HG02840 (cell line): ENCODE measurements around the gene BTN1A1.
"Not testable (repeated sequence)": the region's sequence is repeated elsewhere in the genome, so short reads cannot be mapped to it uniquely, and the experiment has no call there.

Experiments used
- ATAC-seq: cut with Tn5 transposase; IDR thresholded peaks from one replicate; pipeline ENCODE4 v1.9.1; 2021; ENCODE audit warnings: mild to moderate bottlenecking, moderate library complexity, moderate number of reproducible peaks; ENCODE audit not compliant: unreplicated experiment, low FRiP score

BTN1A1 gene

DNA sequence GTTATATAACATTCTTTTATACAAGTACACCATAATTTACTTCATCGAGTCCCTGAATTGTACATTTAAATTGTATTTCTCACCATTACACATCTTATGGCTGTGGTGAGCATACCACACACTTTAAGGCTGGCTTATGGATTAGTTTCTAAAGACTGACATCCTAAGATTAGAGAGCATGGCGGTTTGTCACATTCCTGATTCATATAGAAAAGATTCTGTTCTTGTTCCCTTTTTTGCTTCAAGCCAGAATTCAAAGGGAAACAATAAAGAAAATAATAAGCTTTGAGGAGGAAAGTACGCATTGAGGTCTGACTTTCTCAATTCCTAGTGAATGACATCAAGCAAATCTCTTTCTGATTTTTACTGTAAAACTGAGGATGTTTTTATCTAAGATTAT is 2.5 kb downstream of the BTN1A1 start:
- no peak for ATAC-seq

DNA sequence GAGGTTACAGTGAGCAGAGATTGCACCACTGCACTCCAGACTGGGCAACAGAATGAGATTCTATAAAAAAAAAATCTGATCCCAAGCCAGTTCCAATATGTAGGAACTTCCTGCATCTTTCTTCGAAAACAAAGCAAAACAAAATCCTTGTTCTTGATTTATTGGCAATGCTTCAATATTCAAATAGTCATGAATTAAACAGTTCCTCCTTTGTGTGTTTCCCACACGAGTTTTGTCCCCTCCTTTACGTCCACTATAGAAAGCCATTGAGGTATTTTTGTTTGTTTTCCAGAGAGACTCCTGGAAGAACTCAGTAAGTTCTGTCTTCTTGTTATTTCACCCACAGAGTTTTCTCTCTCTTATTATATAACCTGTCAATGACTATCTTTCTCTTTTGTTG is 7.6 kb downstream of the BTN1A1 start:
- ATAC-seq: no peak

DNA sequence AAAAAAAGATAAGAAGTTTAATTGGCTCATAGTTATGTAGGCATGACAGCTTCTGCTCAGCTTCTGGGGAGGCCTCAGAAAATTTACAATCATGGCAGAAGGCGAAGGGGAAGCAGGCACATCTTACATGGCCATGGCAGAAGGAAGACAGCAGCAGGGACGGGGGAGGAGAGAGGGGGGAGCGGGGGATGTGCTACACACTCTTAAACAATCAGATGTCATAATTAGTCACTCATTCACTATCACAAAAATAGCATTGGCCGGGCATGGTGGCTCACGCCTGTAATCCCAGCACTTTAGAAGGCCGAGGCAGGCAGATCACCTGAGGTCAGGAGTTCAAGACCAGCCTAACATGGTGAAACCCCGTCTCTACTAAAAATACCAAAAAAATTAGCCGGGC is 10.9 kb downstream of the BTN1A1 start:
- ATAC-seq: not testable (repeated sequence)

DNA sequence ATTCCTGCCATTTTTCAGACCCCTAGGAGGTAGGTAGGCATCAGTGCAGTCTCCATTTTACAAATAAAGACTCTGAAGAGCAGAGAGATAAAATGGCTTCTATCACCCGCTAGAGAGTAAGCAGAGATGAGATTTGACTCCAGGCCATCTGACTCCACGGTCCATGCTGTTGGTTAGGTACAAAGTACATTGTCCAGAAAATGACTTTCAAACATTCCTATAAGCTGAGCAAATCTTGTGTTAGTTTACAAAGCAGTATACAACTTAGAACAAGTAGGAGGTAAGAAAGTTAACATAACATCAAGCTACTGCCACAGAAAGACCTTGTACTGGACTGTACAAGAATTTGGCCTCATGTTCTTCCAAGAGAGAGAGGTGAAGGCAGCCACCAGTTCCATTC is 14.9 kb downstream of the BTN1A1 start:
- ATAC-seq: no peak

DNA sequence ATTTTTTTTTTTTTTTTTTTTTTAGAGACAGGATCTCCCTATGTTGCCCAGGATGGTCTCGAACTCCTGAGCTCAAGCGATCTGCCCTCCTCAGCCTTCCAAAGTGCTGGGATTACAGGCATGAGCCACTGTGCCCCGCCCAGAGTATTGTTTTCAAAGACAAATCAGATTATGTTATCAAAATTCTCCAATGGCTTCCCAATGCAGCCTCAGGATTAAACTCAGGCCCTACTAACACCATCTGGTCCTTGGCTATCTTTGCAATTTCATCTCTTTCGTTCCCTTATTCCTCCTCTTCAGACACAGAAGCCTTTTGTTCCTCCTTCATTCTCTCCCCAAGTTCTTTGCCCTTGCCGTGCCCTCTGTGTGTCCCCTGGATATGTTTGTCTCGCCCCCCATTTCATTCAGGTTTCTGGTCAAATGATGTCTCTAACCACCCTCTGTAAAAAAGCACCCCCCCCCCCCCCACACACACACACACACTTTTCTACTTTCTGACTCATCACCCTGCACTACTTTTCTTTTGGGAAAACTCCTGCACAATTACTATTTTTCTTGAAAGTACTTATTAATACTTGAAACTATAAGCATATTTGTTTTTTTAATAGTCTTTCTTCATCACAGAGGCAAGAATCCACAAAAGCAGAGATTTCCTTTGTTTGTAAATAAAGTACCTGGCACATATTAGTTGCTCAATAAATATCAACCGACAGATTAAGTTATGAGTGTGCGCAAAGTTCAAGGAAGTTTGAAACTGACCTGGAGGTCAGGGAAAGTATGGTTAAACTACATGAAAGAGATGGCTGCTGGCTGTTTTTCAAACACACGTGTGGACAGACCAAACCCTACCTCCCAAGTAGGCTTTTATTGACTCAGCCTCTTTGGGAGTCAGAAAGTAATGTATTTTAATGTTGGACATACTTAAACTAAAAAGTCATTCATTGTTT is 16.7 kb downstream of the BTN1A1 start:
- no peak for ATAC-seq

DNA sequence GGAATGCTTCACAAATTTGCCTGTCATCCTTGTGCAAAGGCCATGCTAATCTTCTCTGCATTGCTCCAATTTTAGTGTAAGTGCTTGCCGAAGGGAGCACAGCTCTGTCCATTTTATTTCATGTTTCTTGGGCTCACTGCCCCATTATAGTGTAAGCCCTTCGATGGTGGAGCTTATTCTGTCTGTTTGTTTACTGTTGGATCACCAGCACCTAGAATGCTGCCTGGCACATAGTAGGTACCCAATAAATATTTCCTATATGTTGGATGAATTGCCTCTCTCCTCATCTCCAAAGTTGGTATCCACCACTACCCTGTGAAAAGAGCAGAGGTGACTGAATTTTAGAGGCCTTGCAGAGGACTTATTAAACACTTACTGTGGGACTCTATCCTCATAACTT is 19.3 kb downstream of the BTN1A1 start:
- no peak for ATAC-seq

DNA sequence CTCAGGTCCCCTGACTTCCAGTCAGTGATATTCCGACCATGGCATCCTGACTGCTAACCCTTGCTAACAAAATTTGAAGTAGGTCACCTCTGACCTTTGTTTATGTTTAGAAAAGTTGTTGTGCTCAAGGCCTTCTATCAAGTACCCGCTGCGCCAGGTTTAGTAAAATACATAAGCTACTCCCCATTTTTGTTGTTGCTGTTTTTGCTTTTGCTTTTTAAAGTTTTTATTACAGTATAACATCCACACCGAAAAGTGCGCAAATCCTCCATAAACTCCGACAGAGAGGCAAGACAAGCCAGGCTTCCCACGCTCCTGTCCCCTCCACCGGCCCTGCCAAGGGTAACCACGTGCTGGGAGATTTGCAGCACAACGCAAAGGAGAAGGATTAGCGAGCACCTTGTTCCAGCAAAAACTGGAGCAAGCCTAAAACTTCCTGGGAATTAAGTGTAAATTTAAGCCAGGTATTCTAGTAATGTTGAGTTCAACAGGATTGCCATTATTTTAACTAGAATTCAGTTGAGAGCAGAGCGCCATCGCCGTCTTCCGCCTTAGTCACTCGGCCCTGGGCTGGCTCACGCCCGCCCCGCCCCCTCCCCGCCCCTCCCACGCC is 20.2 kb downstream of the BTN1A1 start:
- ATAC-seq: peak; percentile 30

DNA sequence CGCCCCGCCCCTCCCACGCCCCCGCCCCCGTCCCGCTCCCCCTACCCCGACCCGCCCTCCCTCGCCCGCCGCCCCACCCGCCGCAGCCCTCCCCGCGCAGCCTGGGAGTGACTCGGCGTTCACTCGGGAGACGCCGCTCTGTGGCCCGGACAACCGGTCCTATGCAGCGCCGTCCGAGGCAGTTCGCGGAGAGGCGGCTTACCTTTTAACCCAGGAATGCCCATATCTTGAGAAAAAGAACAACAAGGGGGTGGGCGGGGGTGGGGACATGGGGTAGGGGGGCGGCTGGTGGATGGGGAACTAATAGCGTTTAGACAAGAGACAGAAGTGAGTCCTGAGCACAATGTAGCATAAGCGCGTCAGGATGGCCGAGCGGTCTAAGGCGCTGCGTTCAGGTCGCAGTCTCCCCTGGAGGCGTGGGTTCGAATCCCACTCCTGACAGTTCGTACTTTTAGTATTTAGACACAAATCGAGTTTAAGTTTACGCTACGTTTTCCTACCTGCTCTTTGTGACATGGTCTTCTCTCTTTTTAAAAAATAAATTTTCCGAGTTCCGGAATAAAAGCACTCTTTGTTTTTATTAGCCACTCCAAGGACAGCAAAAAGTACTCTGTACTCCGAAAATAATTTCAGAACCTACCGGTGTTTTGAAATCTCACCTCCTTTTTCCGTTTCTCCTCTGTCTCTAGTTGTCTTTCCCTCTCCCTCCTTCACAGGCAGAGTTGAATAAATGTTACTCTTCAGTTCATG is 20.9 kb downstream of the BTN1A1 start:
- ATAC-seq: peak; percentile 47

DNA sequence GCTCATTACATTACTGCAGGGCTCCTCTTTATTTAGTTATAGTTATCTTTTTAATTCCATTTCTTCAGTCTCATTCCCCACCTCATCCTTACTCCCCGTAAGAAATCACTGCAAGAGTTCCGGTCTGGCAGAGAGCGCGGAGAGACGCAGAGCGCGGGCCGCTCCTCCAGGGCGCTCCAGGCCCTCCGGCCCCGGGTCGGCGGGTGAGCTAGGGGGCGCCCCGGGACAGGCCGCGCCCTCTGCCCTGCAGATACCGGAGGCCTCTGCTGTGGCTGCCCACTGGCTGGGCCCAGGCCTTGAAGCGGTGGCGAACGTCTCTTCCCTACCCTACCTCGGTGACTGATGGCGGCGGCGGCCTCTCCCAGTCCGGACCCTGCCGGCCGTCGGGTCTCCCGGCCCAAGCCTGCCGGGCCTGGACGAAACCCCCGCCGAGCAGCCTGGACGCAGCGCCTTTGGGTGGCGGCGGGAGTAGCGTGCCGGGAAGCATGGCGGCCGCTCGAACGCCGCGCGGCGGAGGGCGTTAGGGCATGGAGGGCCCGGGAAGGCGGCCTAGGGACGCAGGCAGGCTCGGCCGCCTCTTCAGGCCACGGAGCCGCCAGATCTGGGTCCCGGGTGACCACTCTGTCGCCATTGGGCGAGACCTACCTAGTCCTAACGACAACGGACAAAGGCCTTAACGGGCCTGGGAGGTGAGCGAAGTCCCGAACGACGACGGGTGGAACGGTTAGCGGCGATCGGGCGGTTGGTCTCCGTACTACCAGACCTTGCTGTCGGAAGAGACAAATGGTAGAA is 21.7 kb downstream of the BTN1A1 start:
- ATAC-seq: peak; percentile 60

DNA sequence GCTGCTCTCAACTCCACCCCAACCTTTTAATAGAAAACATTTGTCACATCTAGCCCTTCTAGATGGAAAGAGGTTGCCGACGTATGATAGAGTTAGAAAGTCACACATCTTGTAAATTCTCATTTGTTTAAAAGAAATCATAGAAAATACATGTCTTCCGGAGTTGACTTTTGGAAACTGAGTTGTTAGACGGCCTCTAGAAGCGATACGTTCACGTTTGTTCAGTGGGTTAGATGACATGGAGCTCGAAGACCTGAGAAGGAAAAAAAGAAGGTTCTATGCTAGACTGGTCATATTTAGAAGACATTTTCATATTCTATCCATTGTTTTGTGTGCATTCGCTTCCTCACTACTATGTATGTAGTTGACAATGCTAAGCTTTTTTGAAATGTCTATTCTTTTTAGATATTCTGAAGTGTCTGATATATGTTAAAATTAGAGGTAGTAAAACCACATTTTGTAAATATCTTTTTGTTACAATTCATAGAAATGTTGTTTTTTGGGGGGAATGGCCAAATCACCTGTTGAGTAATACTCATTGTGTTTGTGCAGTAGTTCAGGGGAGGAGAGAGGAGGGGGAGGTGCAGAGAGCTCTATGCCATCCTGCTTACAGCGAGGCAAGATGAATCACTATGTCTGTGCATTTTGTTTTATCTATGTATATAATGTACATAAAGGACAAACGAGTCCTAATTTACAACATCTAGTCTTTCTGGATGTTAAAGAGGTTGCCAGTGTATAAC is 22.6 kb downstream of the BTN1A1 start:
- not testable (repeated sequence) for ATAC-seq

DNA sequence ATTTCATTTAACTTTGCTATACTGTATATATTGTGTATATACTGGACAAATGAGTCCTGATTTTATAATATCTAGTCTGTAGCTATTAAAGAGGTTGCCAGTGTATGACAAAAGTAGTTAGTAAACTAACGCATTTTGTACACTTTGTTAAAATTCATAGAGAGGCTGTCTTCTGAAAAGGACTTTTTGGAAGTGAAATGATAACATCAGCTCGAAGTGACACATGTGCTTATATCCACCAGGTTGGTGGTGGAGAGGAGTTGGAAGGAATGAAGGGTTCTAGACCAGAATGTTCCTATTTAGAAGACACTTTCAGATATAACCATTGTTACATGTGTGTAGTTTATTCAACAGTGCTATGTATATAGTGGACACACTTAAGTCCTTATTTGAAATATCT is 24.2 kb downstream of the BTN1A1 start:
- not testable (repeated sequence) for ATAC-seq

DNA sequence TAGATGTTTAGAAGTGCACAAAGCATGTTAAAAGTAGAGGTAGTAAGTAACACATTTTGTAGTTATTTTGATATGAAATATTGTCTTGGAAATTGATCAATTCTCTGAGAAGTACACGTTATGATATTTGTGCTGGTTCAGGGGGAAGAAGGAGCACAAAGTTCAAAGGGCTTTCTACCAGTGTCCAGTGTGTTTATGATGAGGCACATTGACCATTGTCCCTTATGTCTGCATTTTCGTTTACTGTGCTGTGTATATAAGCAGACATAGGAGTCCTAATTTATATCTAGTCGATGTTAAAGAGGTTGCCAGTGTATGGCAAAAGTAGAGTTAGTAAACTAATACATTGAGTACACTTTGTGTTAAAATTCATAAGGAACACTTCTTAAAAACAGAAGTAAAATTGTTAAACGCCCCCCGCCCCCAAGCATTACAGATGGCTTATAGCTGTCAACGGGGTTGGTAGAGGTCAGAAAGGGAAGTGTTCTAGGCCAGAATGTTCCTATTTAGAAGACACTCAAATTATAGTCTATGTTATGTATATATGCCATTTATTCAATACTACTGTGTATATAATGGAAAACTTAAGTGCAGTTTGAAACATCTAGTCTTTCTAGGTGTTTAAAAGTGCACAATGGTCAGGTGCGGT is 24.7 kb downstream of the BTN1A1 start:
- ATAC-seq: no peak

DNA sequence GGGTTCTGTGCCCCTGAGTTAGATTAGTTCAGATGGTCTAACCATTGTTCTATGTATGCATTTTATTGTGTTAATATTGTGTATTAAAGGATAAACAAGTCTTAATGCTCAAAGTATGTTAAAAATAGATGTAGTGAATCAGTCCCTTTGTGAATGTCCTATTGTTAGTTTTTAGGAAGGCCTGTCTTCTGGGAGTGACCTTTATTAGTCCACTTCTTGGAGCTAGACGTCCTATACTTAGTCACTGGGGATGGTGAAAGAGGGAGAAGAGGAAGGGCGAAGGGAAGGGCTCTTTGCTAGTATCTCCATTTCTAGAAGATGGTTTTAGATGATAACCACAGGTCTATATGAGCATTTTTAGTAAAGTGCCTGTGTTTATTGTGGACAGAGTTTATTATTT is 25.7 kb downstream of the BTN1A1 start:
- no peak for ATAC-seq

DNA sequence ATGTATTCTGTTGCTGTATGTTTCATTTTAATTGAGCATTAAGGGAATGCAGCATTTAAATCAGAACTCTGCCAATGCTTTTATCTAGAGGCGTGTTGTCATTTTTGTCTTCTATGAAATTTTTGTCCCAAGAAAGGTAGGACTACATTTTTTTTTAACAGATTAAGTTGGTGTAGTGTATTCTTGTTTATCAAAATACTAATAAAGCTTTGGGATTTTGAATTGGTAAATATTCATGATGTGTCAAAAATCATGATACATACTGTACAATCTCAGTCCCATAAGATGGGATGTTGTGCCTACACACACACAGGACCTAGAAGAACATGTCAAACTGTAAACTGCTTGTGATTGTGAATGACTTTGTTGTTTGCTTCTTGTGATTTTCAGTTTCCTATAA is 26.8 kb downstream of the BTN1A1 start:
- ATAC-seq: no peak

DNA sequence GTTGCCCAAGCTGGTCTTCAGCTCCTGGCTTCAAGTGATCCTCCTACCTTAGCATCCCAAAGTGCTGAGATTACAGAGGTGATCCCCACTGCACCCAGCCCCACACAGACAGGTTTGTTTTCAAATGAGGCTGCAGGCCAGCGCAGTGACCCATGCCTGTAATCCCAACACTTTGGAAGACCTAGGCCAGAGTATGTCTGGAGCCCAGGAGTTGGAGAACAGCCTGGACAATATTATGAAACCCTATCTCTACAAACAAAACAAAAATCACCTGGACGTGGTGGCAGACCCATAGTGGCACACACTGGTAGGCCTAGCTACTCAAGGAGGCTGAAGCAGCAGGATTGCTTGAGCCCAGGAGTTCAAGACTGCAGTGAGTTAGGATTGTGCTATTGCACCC is 30.1 kb downstream of the BTN1A1 start:
- no peak for ATAC-seq

DNA sequence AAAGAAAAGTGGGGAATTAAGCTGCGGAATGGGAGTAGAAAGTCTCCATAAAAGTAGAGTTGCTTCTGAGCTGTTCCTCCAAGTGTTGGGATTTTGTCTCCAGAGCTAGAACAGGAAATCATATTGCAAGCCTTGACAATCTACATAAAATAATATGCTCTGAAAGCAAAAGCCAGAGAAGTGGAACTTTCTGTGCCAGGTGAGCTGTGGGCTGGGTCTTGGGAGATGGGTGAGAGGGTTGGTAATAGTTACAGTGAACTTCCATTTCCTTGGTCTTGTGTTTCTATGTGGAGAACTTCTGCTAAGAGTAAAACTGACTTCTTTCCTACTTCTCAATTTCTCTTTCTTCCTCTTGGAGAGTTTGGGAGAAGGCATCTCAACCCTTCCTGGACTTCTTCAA is 31.8 kb downstream of the BTN1A1 start:
- ATAC-seq: no peak

DNA sequence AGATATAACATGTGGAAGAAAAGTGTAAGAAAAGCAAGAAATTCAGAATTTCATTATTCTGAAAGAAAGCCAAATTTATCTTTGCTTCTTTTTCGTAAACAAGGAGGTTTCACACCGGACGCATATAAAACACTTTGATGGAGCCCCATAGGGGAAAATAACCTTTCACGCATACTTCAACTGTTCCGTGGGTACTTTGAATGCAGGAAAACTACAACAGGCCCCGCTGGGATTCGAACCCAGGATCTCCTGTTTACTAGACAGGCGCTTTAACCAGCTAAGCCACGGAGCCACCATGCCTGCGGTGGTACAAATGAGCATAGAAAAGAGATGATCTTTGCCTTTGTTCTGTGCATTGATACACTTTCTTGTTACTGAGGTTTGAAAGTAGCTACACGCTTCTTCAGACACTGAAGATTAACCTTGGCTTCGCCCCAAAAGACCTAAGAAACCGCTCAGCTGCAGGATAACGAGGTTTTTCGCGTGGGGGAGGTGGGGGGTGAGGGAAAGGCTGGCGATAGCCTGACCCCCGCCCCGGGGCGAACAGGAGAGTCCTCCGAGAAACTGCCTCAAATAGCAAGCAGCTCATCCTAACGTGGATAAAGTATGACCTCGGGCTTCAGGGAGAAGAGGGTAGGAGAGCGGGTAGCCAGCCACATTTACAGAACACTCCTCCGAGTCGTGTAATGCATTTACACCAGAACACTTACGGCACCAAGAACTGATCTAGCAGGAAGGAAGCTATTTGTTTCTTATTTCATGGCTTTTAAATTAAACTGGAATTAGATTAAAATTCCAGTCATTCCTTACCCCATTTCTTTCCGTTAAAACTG is 32.8 kb downstream of the BTN1A1 start:
- ATAC-seq: no peak

DNA sequence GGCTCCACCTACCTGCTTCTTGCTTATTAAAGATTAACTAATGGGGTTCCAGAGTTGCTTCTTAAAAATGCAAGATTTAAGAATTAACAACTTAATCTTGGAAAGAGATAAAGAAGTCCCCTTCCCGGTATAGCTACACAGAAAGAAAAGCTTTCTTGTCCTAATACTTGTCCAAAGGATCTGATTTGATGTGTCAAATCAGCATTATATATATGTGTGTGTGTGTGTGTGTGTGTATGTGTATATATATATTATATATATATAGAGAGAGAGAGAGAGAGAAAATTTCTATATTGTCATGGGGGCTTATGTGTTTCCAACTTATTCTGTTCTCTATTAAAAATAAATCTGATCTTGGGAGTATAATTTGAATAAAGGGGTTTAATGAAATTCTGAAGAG is 33.4 kb downstream of the BTN1A1 start:
- ATAC-seq: no peak
